NCI-H345 treated with DMSO at 0.1 percent for 48 hours (cell line): ENCODE results near the gene ZNF442.
"Not testable (repeated sequence)": the region's sequence is repeated elsewhere in the genome, so short reads cannot be mapped to it uniquely, and the experiment has no call there.

Source experiments
- DNase-seq: peaks from one replicate; lab custom pipeline; 2025; ENCODE audit not compliant: unreplicated experiment; lab: John Stamatoyannopoulos, UW

Gene ZNF442

GRCh38 chr19:12331211-12331941 is 34.1 kb downstream of the ZNF442 start:
- no peak for DNase-seq

- no peak for DNase-seq
These were observed 35.1 kb downstream of the ZNF442 start for GRCh38 chr19:12330340-12330739.

- DNase-seq = no peak
These were observed 39.8 kb downstream of the ZNF442 start for GRCh38 chr19:12325690-12326089.

GRCh38 chr19:12318782-12319413 is 46.6 kb downstream of the ZNF442 start:
- DNase-seq = no peak

GRCh38 chr19:12314553-12314952 is 50.9 kb downstream of the ZNF442 start:
- DNase-seq = no peak

- not testable (repeated sequence) for DNase-seq
These were observed 56.6 kb downstream of the ZNF442 start for GRCh38 chr19:12308891-12309290.
